Camera-type eye (tissue), 1 donor: ENCODE measurements around the gene NTF3. TPM values are rescaled to one million over a fixed set of nuclear protein-coding genes. Genes with fewer than 3 reads are reported as not detected.

Experiments used
- total RNA-seq: library from RNA; depleted of rRNA; stranded (reverse); fragments of >200 nt; gene quantifications from one replicate; pipeline ENCODE4 v1.2.3, GENCODE V29; 2014

The NTF3 gene
- total RNA-seq: 3.3 TPM

DNA sequence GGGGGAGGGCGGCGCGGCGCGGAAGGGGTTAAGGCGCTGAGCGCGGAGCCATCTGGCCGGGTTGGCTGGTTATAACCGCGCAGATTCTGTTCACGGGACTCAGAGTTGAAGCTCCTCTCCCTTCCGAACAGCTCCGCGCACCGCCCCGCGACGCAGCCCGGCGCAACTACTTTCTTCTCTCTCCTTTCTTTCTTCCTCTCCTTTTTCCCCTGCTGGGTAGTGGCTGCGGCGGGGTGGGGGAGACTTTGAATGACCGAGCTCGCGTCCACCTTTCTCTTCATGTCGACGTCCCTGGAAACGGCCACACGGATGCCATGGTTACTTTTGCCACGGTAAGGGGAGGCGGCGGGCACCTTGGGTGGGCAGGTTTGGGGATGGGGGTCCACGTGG lies at the start of gene NTF3:
NTF3 (plus strand) TSS at position 98 of the 390 bp plus-strand sequence; CDS start at position 315, 217 bp downstream.

